GM12872 (cell line): Measurements from ENCODE around the gene PPP2R5C.

Experiments
- TF ChIP-seq, protein P1 (sequence below): IDR thresholded peaks from 3 replicates; pipeline ENCODE4 v1.5.1; 2011; ENCODE audit warnings: low read depth, mild to moderate bottlenecking, low read length, moderate library complexity; ENCODE audit not compliant: insufficient read depth

PPP2R5C gene

DNA sequence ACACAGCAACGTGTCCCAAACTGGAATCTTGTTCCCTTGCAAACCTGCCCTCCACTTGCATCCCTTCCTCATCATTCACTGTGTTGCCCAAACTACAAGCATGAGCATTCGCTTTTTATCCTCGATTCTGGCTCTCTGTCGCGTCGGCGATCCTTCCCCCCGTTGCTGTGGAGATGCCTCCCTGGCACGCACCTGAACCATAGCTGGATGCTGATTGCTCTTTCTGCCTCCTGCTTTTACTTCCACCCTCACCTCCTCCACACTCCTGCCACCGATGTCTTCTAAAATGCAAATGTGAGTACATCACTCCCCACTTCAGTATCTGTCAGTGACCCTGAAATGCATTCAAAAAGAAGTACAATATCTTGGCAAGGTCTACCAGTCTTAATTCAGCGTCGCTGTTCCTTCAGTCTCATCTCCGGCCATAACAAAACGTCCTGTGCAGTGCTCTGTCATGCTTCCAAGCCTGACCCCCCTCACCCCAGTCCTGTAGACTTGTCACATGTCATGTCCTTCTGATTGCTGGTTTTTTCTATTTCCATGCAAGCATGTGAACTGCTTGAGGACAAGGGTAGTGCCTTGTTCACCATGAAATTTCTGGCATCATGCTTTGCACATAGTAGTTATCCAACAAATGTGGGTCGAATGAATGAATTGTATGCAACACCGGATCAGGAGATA is 2.5 kb upstream of the PPP2R5C start:
- TF ChIP-seq, protein P1, sequence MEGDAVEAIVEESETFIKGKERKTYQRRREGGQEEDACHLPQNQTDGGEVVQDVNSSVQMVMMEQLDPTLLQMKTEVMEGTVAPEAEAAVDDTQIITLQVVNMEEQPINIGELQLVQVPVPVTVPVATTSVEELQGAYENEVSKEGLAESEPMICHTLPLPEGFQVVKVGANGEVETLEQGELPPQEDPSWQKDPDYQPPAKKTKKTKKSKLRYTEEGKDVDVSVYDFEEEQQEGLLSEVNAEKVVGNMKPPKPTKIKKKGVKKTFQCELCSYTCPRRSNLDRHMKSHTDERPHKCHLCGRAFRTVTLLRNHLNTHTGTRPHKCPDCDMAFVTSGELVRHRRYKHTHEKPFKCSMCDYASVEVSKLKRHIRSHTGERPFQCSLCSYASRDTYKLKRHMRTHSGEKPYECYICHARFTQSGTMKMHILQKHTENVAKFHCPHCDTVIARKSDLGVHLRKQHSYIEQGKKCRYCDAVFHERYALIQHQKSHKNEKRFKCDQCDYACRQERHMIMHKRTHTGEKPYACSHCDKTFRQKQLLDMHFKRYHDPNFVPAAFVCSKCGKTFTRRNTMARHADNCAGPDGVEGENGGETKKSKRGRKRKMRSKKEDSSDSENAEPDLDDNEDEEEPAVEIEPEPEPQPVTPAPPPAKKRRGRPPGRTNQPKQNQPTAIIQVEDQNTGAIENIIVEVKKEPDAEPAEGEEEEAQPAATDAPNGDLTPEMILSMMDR = no peak

DNA sequence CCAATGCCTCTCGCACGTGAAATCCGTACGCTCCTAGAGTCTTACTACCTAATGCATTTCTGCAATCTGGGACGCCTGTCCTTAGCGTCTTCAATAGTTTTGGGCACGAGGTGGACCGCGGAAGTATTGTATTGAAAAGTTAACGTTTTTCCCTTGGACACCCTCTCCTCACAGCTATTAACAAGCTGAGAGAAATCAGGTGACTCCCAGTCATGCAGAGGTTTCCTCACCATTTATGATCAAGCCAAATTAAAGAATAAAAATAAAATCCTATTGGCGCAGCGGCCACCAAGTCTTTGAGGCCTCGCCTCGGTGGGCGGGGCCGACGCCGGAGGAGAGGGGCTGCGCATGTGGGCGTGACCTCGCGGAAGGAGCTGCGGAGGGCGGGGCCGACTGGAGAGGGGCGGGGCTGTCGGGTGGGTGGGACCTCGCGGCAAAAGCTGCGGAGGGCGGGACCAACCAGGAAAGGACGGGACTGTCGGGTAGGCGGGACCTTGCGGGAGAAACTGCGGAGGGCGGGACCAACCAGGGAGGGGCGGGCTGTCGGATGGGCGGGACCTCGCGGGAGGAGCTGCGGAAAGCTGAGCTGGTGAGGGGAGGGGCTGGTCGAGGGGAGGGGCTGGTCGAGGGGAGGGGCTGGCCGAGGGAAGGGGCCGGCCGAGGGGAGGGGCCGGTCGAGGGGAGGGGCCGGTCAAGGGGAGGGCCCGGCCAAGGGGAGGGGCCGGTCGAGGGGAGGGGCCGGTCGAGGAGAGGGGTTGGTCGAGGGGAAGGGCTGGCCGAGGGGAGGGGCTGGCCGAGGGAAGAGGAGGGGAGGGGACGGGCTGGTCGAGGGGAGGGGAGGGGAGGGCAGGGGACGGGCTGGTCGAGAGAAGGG is 1.1 kb upstream of the PPP2R5C start:
- TF ChIP-seq, protein P1 = no peak

DNA sequence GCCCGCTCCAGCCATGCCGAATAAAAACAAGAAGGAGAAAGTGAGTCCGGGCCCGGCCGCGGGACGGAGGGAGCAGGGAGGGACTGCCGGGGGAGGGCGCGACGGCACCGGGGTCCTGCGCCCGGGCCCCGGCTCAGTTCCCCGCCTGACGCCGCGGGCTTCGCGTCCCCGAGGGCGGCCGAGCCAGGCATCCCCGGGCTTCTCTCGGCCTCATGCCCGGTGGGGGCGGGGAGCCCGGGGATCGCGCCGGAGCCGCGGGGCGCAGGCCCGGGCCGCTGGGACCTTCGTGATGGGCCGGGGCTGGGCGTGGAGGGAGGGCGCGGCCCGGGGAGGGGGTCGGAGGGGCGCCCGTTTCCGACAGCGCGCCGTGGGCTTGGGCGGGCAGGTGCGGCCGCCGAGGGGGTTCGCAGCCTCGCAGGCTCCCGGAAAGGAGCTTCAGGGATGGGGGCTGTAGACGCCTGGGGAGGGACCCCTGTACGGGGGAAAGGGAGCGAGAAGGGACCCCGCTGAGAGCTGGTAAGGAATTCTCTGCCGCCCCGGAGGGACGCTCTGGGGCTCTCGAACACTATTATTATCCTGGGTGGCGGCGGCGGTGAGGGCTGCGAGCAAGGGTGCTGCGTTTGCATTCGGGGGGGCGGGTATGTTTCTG is 496 bp downstream of the PPP2R5C start:
- TF ChIP-seq, protein P1 = no peak

DNA sequence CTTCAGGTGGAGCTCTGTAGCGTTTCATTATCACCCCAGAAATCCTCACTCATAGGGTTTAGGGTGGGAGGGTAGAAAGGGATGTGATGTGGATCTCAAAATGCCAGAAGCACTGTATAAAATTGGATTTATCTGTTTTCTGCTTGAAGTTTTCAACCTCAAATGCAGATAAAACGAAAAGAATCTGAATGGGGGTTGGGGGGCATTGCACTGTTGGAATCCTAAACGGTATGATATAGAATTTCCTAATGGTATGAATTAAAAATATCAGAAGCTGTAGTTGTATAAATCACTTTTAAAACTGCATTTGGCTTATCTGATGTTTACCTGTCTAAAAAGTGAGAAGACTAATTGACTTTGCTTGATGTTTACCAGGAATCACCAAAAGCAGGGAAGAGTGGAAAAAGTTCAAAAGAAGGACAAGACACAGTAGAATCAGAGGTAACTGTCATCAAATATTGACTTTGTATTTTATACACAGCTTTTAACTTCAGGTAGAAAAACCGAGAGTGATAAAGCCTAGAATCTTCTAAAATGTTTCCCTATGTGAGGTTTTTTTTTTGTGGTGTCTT is 1.1 kb downstream of the PPP2R5C start:
- TF ChIP-seq, protein P1 = no peak

DNA sequence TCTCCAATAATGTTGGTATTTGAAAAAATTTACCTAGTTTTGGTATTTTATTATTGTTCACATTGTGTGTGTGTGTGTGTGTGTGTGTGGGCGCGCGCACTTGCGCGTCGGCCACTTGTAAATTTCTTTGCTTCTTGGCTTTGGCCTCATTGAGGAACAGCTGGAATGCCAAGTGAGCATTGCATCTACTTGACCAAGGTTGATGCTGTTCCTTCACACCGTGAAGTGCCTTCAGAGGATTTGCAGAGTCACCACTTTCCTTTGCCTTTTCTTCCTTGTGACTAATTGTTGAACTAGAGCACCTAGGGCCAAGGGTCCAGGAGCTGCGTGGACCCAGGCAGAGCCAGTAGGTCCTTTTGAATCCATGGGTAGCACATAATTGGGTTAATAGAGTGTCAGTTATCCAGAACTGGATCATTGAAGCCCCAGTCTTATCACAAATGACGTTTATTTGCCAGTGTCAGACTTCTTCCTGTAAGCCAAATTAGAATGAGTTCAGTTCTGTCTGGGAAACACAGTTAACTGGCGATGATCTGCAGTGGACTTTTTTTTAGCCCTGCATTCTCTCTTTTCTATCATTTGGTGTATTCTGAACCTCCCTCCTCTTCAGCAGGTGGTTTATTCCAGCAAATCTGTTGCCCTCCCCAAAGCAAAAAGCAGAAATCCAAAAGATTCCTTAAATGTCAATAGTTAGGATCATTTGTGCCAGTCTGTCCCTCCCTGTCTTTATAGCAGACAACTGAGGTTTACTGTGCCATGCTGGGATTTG is 2.6 kb downstream of the PPP2R5C start:
- TF ChIP-seq, protein P1 = no peak

DNA sequence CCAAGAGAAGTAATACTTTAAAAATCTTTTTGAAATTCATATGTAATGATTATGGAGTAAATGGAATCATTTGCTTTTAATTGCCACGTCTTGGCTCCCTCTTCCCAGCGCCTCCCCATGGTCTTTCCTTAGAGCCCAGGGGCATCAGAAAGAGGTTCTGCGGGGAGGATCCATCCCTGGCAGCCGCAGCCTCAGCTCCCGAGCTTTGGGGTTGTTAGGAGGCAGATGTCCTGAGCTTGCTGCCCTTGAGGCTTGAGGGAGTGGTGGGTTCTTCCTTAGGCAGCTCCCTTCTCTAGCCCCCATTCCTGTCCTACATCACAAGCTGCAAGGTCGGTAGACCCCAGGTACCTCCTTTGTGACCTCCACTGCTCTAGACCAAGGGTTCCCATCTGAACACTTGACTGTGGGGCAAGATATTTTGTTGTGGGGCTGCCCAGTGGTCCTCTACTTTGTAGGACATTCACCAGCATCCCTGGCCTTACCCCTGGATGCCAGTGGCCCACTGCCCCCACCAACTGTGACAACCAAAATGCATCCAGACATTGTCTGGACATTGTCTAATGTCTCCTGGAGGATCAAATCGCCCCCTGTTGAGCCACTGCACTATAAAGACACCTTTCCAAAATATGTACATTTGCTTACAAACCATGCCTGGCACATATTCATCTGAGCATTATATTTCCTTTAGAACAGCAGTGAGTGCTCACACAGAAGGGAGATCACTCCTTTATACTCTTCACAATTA is 6.3 kb downstream of the PPP2R5C start:
- TF ChIP-seq, protein P1 = no peak
